HCT116 (cell line): ENCODE data around the gene TMEM229A. TPM values are rescaled to one million over a fixed set of nuclear protein-coding genes. Genes with fewer than 3 reads are reported as not detected.

Source experiments
- ATAC-seq: fragments of 200-7000 bp; cut with Tn5 transposase; 2 replicates; pipeline ENCODE4 v1.9.1; 2020; ENCODE audit warnings: mild to moderate bottlenecking, moderate library complexity
- BruUV-seq: library from RNA; stranded (reverse); fragments of 400-500 nt; replicated peaks from 2 replicates; lab custom pipeline; 2021; lab: Mats Ljungman, UMichigan
- CTCF ChIA-PET: fragments of 300-600 bp; sonication (Branson Sonifier 250); formaldehyde crosslinking; loops from one replicate; lab custom pipeline; 2021; ENCODE audit warnings: antibody characterized with exemption; lab: Charles Lee
- POLR2A ChIA-PET: fragments of 300-600, 350-600 bp; sonication (Branson Sonifier 250); formaldehyde crosslinking; loops from one replicate; lab custom pipeline; 2021; ENCODE audit warnings: antibody characterized with exemption; lab: Charles Lee
- RAD21 ChIA-PET, 2 experiments: fragments of 300-600 bp; sonication (Branson Sonifier 250); formaldehyde crosslinking; loops; one replicate each; lab custom pipeline; 2023; ENCODE audit warnings: low total read pairs in 2 of 2; ENCODE audit not compliant: uncharacterized antibody in 2 of 2, unreplicated experiment in 2 of 2, low non-redundant PET in 1 of 2; lab: Charles Lee
- DNase-seq: peaks from one replicate; pipeline ENCODE4 v3.0.0-alpha.2; 2010; ENCODE audit warnings: low read depth, low spot score
- H2AFZ ChIP-seq: fragments of 200-600 bp; shearing (Covaris generic), sonication (generic); 2 replicates; pipeline ENCODE4 v1.6.1; 2017; ENCODE audit warnings: low read depth, mixed run types, mixed read lengths, antibody characterized with exemption, low read length; ENCODE audit not compliant: poor library complexity, severe bottlenecking
- H3K27ac ChIP-seq: 2 replicates; pipeline ENCODE4 v1.5.1; 2012; ENCODE audit warnings: low read depth, low read length
- H3K27me3 ChIP-seq: fragments of 200-600 bp; sonication (generic); 2 replicates; pipeline ENCODE4 v1.6.1; 2016; ENCODE audit warnings: mixed run types, low read length, mixed read lengths; ENCODE audit not compliant: insufficient read depth
- H3K36me3 ChIP-seq, 2 experiments: fragments of 200-500 bp in 1 of 2; fragments of 200-600 bp in 1 of 2; sonication (Bioruptor generic) in 1 of 2; sonication (generic) in 1 of 2; 2 replicates each; pipeline versions ENCODE4 v1.5.1 to v1.6.1; 2014 to 2016; ENCODE audit warnings: low read length in 2 of 2, inconsistent platforms in 1 of 2, mixed read lengths in 1 of 2, mixed run types in 1 of 2; ENCODE audit not compliant: insufficient read depth in 2 of 2, control insufficient read depth in 1 of 2
- H3K4me1 ChIP-seq, 2 experiments: fragments of 200-600 bp in 1 of 2; sonication (generic) in 1 of 2; 2 replicates each; pipeline versions ENCODE4 v1.5.1 to v1.6.1; 2012 to 2017; ENCODE audit warnings: low read length in 2 of 2, inconsistent platforms in 1 of 2, mild to moderate bottlenecking in 1 of 2, mixed read lengths in 1 of 2, mixed run types in 1 of 2, moderate library complexity in 1 of 2; ENCODE audit not compliant: insufficient read depth in 2 of 2, control insufficient read depth in 1 of 2
- H3K4me2 ChIP-seq: fragments of 200-600 bp; sonication (generic); 2 replicates; pipeline ENCODE4 v1.6.1; 2017; ENCODE audit warnings: mixed run types, low read length, mixed read lengths
- H3K4me3 ChIP-seq, 2 experiments: fragments of 200-600 bp in 1 of 2; sonication (generic) in 1 of 2; replicated peaks in 1 of 2; 2 replicates each; pipeline ENCODE4 v1.5.1; 2011 to 2016; ENCODE audit warnings: low read length in 2 of 2, control low read depth in 1 of 2, low read depth in 1 of 2, mild to moderate bottlenecking in 1 of 2, mixed read lengths in 1 of 2, mixed run types in 1 of 2
- H3K79me2 ChIP-seq: fragments of 200-600 bp; sonication (generic); 2 replicates; pipeline ENCODE4 v1.6.1; 2017; ENCODE audit warnings: mild to moderate bottlenecking, mixed run types, low read length, moderate library complexity, mixed read lengths; ENCODE audit not compliant: insufficient read depth
- H3K9ac ChIP-seq: fragments of 200-600 bp; sonication (generic); 2 replicates; pipeline ENCODE4 v1.6.1; 2016; ENCODE audit warnings: low read length, mixed read lengths
- H3K9me2 ChIP-seq: fragments of 200-600 bp; sonication (generic), shearing (Covaris generic); 2 replicates; pipeline ENCODE4 v1.6.1; 2017; ENCODE audit warnings: mixed run types, mild to moderate bottlenecking, moderate library complexity; ENCODE audit not compliant: insufficient read depth
- H3K9me3 ChIP-seq, 2 experiments: fragments of 200-500 bp in 1 of 2; fragments of 200-600 bp in 1 of 2; sonication (Bioruptor generic) in 1 of 2; sonication (generic) in 1 of 2; 2 replicates each; pipeline ENCODE4 v1.6.1; 2014 to 2017; ENCODE audit warnings: low read length in 2 of 2, mixed read lengths in 2 of 2, inconsistent platforms in 1 of 2, low read depth in 1 of 2, mild to moderate bottlenecking in 1 of 2, mixed run types in 1 of 2, moderate library complexity in 1 of 2; ENCODE audit not compliant: control insufficient read depth in 1 of 2, insufficient read depth in 1 of 2
- H4K20me1 ChIP-seq: fragments of 200-600 bp; sonication (generic), shearing (Covaris generic); 2 replicates; pipeline ENCODE4 v1.6.1; 2017; ENCODE audit warnings: mixed run types, mild to moderate bottlenecking, moderate library complexity; ENCODE audit not compliant: insufficient read depth
- CBX3 ChIP-seq: IDR thresholded peaks from 2 replicates; pipeline ENCODE4 v1.6.1; 2012; ENCODE audit warnings: low read depth
- CEBPB ChIP-seq: IDR thresholded peaks from 2 replicates; pipeline ENCODE4 v1.6.1; 2012; ENCODE audit warnings: low read depth
- ELF1 ChIP-seq: IDR thresholded peaks from 2 replicates; pipeline ENCODE4 v1.6.1; 2012; ENCODE audit warnings: low read depth, borderline replicate concordance
- EZH2phosphoT487 ChIP-seq: fragments of 200-600 bp; IDR thresholded peaks from 2 replicates; pipeline ENCODE4 v1.6.1; 2018; ENCODE audit warnings: antibody characterized with exemption, borderline replicate concordance
- POLR2AphosphoS5 ChIP-seq: IDR thresholded peaks from 2 replicates; pipeline ENCODE4 v1.6.1; 2011; ENCODE audit warnings: mild to moderate bottlenecking, low read depth, low read length, moderate library complexity
- SRF ChIP-seq: IDR thresholded peaks from 2 replicates; pipeline ENCODE4 v1.6.1; 2012; ENCODE audit warnings: low read depth
- TCF7L2 ChIP-seq: IDR thresholded peaks from 2 replicates; pipeline ENCODE4 v1.7.0; 2011; ENCODE audit warnings: borderline replicate concordance, inconsistent platforms; ENCODE audit not compliant: insufficient read depth, insufficient read length; ENCODE audit errors: extremely low read depth
- ZFX ChIP-seq: fragments of 450-650 bp; IDR thresholded peaks from 2 replicates; pipeline ENCODE4 v1.6.1; 2017
- ZNF274 ChIP-seq: fragments of 200-500 bp; sonication (Bioruptor generic); IDR thresholded peaks from 2 replicates; pipeline ENCODE4 v1.6.1; 2014; ENCODE audit warnings: mild to moderate bottlenecking, low read depth, low read length, inconsistent platforms
- intact Hi-C: fragments of 100-400 bp; cut with micrococcal nuclease; formaldehyde crosslinking; loops from 2 replicates; pipeline ENCODE4 v1.10.0; 2022
- total RNA-seq: library from RNA; stranded (reverse); gene quantifications from one replicate; pipeline ENCODE4 v1.2.1, GENCODE V29; 2021; ENCODE audit not compliant: unreplicated experiment

TMEM229A gene
- total RNA-seq, 1 experiment from 2014 or later: not detected

DNA sequence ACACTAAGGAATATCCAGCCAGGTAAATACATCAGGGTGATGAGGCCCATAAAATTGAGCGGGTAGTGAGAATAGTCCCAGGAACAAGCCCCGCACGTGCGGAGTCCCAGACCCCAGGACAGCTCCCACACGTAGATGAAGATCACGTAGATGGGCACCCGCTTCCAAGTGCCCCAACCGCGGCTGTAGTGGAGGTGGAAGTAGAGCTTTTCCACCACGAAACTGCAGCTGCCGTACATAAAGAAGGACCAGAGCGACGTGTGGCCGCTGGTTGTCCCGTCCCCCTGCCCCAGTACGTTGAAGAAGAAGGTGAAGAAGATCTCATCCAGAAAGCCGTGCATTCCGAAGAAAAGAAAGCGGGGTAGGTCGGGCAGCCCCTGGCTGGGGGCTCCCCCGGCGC is 948 bp downstream of the TMEM229A start:
- Histone ChIP-seq H3K27me3 (no peaks in the 10 kb centered on the region), H3K79me2 (no peaks in the 10 kb centered on the region), H3K4me3 (no peak overlapping the region), H3K9me3 (no peaks in the 10 kb centered on the region), H2AFZ (no peak overlapping the region), H4K20me1 (no peaks in the 10 kb centered on the region), H3K9me2 (no peaks in the 10 kb centered on the region), H3K27ac (no peak overlapping the region), H3K4me1 (no peaks in the 10 kb centered on the region), H3K9ac (no peak overlapping the region), H3K36me3 (no peaks in the 10 kb centered on the region), H3K4me2 (no peak overlapping the region)
- TF ChIP-seq CEBPB (no peak), ZNF274 (no peak), POLR2AphosphoS5 (no peak), TCF7L2 (no peak)
- CTCF ChIA-PET: no interaction called here
- ATAC-seq (no peak), DNase-seq (no peak)
- no TSS peak for BruUV-seq
- intact Hi-C loops: no loop called here
- RAD21 ChIA-PET: no interaction called here
- POLR2A ChIA-PET: no interaction called here

- intact Hi-C loops: no loop called here
- ChIA-PET POLR2A (no interaction called here), RAD21 (no interaction called here), CTCF (no interaction called here)
- H2AFZ ChIP-seq: no peak overlapping the region
- TF ChIP-seq ZFX: no peak
- no peak for TF ChIP-seq CBX3
- no peak for TF ChIP-seq SRF
- no peak for TF ChIP-seq EZH2phosphoT487
- no peak for TF ChIP-seq ZNF274
- TF ChIP-seq ELF1: no peak
- H3K9me3 ChIP-seq: no peaks in the 10 kb centered on the region
- H3K4me1 ChIP-seq: no peaks in the 10 kb centered on the region
- H3K36me3 ChIP-seq: no peaks in the 10 kb centered on the region
- H3K27me3 ChIP-seq: no peaks in the 10 kb centered on the region
- DNase-seq (no peak), ATAC-seq (no peak)
- no peak overlapping the region for H3K4me3 ChIP-seq
- no TSS peak for BruUV-seq
- H3K9ac ChIP-seq: no peak overlapping the region
- H3K9me2 ChIP-seq: no peaks in the 10 kb centered on the region
- no peaks in the 10 kb centered on the region for H3K79me2 ChIP-seq
- H3K4me2 ChIP-seq: no peak overlapping the region
- H4K20me1 ChIP-seq: no peaks in the 10 kb centered on the region
- H3K27ac ChIP-seq: no peak overlapping the region
Measured at GRCh38 chr7:124031406-124031805, 1.5 kb downstream of the TMEM229A start.
